Activated gamma-delta T cell treated with anti-CD3 and anti-CD28 coated beads, Interleukin-2, amount 50 U/mL, for 16 hours (primary cell): ENCODE measurements around the gene MTHFD1.

Source experiments
- DNase-seq: peaks from one replicate; pipeline ENCODE4 v3.0.0-alpha.2; 2020; ENCODE audit warnings: low read depth

Gene MTHFD1

GRCh38 chr14:64407329-64407728, 19.2 kb downstream of the MTHFD1 start:
- DNase-seq = no peak

GRCh38 chr14:64409126-64409920, 21.2 kb downstream of the MTHFD1 start:
- no peak for DNase-seq

GRCh38 chr14:64410084-64410774, 22.1 kb downstream of the MTHFD1 start:
- no peak for DNase-seq

- no peak for DNase-seq
Measured at GRCh38 chr14:64411001-64411400, 22.8 kb downstream of the MTHFD1 start.

GRCh38 chr14:64412237-64412636, 24.1 kb downstream of the MTHFD1 start:
- DNase-seq = no peak

GRCh38 chr14:64416348-64416932, 28.3 kb downstream of the MTHFD1 start:
- DNase-seq = no peak

GRCh38 chr14:64417055-64417770, 29.1 kb downstream of the MTHFD1 start:
- DNase-seq = no peak

- no peak for DNase-seq
Measured at GRCh38 chr14:64417771-64418125, 29.6 kb downstream of the MTHFD1 start.

GRCh38 chr14:64419003-64419402, 30.9 kb downstream of the MTHFD1 start:
- no peak for DNase-seq

- no peak for DNase-seq
Measured at GRCh38 chr14:64421166-64421565, 33.0 kb downstream of the MTHFD1 start.

GRCh38 chr14:64422005-64422404, 33.9 kb downstream of the MTHFD1 start:
- no peak for DNase-seq

- no peak for DNase-seq
Measured at GRCh38 chr14:64422756-64423155, 34.6 kb downstream of the MTHFD1 start.

GRCh38 chr14:64423987-64424386, 35.8 kb downstream of the MTHFD1 start:
- DNase-seq = no peak

- DNase-seq = no peak
Measured at GRCh38 chr14:64434528-64434927, 46.4 kb downstream of the MTHFD1 start.

- DNase-seq = no peak
Measured at GRCh38 chr14:64438181-64438841, 50.2 kb downstream of the MTHFD1 start.

GRCh38 chr14:64439141-64439540, 51.0 kb downstream of the MTHFD1 start:
- DNase-seq = no peak

- no peak for DNase-seq
Measured at GRCh38 chr14:64440494-64440893, 52.3 kb downstream of the MTHFD1 start.

- DNase-seq = no peak
Measured at GRCh38 chr14:64442300-64442988, 54.3 kb downstream of the MTHFD1 start.

GRCh38 chr14:64444140-64444539, 56.0 kb downstream of the MTHFD1 start:
- no peak for DNase-seq

GRCh38 chr14:64444984-64445845, 57.1 kb downstream of the MTHFD1 start:
- DNase-seq = peak; percentile 30
